Gastrocnemius medialis (tissue), 4 donors: ENCODE measurements around the gene EIF5AL1. TPM values are rescaled to one million over a fixed set of nuclear protein-coding genes. Genes with fewer than 3 reads are reported as not detected.
"Not testable (repeated sequence)": the region's sequence is repeated elsewhere in the genome, so short reads cannot be mapped to it uniquely, and the experiment has no call there.

Source experiments
- ATAC-seq, 2 donors: fragments of 150-250 bp; one replicate each; pipeline ENCODE4 v1.9.1; 2016
- DNase-seq, 2 donors: peaks; one replicate each; pipeline ENCODE4 v3.0.0-alpha.2; 2019
- H3K27ac ChIP-seq, 4 donors: fragments of 200-600 bp; sonication (generic); 1 replicate in 1 of 4; 2 replicates in 3 of 4; pipeline ENCODE4 v1.5.1; 2016 to 2018; ENCODE audit warnings: mild to moderate bottlenecking in 2 of 4, moderate library complexity in 1 of 4
- H3K27me3 ChIP-seq, 3 donors: fragments of 200-600 bp; sonication (generic) in 2 of 3; 1 replicate in 1 of 3; 2 replicates in 2 of 3; pipeline versions ENCODE4 v1.5.1 to v1.6.0; 2016 to 2019; ENCODE audit warnings: mild to moderate bottlenecking in 1 of 3, moderate library complexity in 1 of 3
- H3K36me3 ChIP-seq, 2 donors: fragments of 200-600 bp; sonication (generic) in 1 of 2; one replicate each; pipeline ENCODE4 v1.5.1; 2017 to 2018
- H3K4me1 ChIP-seq, 2 donors: fragments of 200-600 bp; sonication (generic) in 1 of 2; one replicate each; pipeline ENCODE4 v1.5.1; 2016 to 2017; ENCODE audit warnings: mild to moderate bottlenecking in 2 of 2
- H3K4me3 ChIP-seq, 4 donors: fragments of 200-600 bp; sonication (generic) in 3 of 4; 1 replicate in 1 of 4; 2 replicates in 3 of 4; pipeline ENCODE4 v1.5.1; 2016 to 2019; ENCODE audit warnings: mild to moderate bottlenecking in 2 of 4
- H3K9me3 ChIP-seq, 3 donors: fragments of 200-600 bp; sonication (generic) in 2 of 3; 1 replicate in 1 of 3; 2 replicates in 2 of 3; pipeline ENCODE4 v1.5.1; 2016 to 2019
- CTCF ChIP-seq, 5 experiments: fragments of 450-650 bp in 3 of 5; fragments of 200-600 bp in 2 of 5; sonication (generic) in 2 of 5; IDR thresholded peaks in 4 of 5; conservative IDR thresholded peaks in 1 of 5; 1 replicate in 4 of 5; 2 replicates in 1 of 5; pipeline ENCODE4 v1.5.1; 2016 to 2019; ENCODE audit warnings: antibody characterized with exemption in 5 of 5, mild to moderate bottlenecking in 3 of 5, moderate library complexity in 3 of 5
- POLR2A ChIP-seq, 2 donors: fragments of 450-650 bp; IDR thresholded peaks; one replicate each; pipeline ENCODE4 v1.6.1; 2017; ENCODE audit warnings: antibody characterized with exemption in 2 of 2, mild to moderate bottlenecking in 2 of 2, moderate library complexity in 2 of 2
- in situ Hi-C, 4 donors: fragments of 200-750 bp; cut with MboI; loops; one replicate each; pipeline versions ENCODE4 v1.15.0 to v1.8.0; 2017; ENCODE audit warnings: low sequenced_read_pairs in 4 of 4
- intact Hi-C: fragments of 100-400 bp; cut with DNase I; formaldehyde crosslinking; loops from one replicate; pipeline ENCODE4 v1.15.1; 2023; ENCODE audit warnings: low total_unique reads
- total RNA-seq, 4 donors: library from RNA; depleted of rRNA; stranded (reverse); fragments of >200 nt; gene quantifications; one replicate each; pipeline versions ENCODE4 v1.1.0 to v1.2.3, GENCODE V29; 2016

Gene EIF5AL1
- total RNA-seq, 4 donors from 2014 or later = 0.13 to 0.75 (median 0.35) TPM

DNA sequence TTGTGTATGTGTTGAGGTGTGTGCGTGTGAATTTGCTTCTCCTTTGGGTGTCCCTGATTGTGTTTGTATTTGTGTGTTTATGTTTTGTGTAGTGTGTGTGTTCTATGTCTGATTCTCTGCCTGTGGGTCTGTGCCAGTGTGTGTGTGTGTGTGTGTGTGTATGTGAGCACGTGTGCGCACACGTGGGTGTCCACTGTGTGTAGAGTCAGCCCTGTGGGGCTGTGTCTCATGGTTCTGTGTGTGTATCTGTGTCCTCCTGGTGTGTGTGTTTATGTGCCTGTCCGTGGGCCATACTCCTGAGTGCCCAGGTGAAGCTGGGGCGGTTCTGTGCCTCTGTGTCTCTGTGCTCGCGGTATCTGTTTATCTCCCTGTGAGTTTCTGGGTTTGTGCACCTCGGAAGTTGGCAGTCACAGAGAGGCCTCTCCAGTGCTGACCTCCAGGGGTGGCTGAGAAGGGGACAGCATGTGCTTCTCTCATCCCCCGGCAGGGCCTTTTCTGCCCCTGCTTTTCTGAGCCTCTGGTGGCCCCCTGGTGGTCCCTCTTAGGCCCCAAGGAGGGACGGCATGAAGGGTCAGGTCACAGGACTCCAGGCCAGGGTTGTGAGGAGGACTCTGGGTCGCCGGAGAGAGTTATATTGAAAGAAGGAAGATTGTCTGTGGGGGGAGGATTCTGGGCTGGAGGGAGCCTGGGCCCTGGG lies 11.0 kb downstream of the EIF5AL1 start:
- H3K9me3 ChIP-seq, in situ Hi-C loops, H3K27me3 ChIP-seq, DNase-seq, H3K27ac ChIP-seq, H3K4me1 ChIP-seq, H3K4me3 ChIP-seq, H3K36me3 ChIP-seq, intact Hi-C loops, ATAC-seq: not testable (repeated sequence)

DNA sequence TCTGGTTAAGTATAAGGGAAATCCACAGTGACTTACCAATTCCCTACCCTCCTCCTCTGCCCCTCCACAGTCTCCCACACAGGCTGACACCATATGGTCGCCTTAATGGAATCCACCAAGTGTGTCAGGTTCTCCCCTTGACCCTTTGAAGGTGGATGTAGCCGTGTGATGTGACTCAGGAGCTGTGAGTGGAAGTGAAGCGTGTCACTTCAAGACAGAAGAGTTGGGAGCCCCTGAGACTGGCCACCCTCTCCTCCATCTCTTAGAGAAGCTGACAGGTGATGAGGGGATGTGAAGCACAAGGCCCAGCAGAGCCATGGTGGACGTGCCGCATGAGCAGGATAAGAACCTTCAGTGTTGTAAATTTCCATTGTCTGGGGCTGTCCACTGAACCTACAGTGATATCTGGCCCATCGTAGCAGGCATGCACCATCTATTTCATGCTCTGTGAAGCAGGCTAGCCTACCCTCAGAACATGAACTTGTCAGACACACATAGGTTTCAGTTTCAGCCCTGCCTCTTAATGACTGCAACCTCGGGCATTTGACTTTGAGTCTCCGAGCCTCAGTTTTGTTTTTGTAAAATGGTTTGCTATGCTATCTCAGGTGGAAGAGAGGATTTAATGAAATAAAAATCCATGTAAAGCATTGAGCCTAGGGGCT lies 12.8 kb downstream of the EIF5AL1 start:
- DNase-seq, intact Hi-C loops: not testable (repeated sequence)
- in situ Hi-C loops = loop anchor here in 2 of 4 donors (25.0 kb wide), 1 partner anchor 712 kb away; no protein-coding TSS in a partner anchor

GRCh38 chr10:79528261-79528660 lies 15.9 kb downstream of the EIF5AL1 start:
- H3K27me3 ChIP-seq, H3K4me1 ChIP-seq, H3K9me3 ChIP-seq, H3K27ac ChIP-seq, intact Hi-C loops, H3K36me3 ChIP-seq, DNase-seq, ATAC-seq, H3K4me3 ChIP-seq: not testable (repeated sequence)
- in situ Hi-C loops = loop anchor here in 2 of 4 donors (25.0 kb wide), 1 partner anchor 709 kb away; no protein-coding TSS in a partner anchor

More for the DNA sequence above, 12.8 kb downstream of the EIF5AL1 start:
- not testable (repeated sequence) for H3K27ac ChIP-seq, ATAC-seq, H3K27me3 ChIP-seq, H3K36me3 ChIP-seq, H3K4me1 ChIP-seq, H3K9me3 ChIP-seq, H3K4me3 ChIP-seq

GRCh38 chr10:79533142-79533902 lies 21.0 kb downstream of the EIF5AL1 start:
- H3K36me3 ChIP-seq, H3K9me3 ChIP-seq, H3K27me3 ChIP-seq, H3K4me1 ChIP-seq, intact Hi-C loops, H3K27ac ChIP-seq, H3K4me3 ChIP-seq, ATAC-seq, DNase-seq: not testable (repeated sequence)
- in situ Hi-C loops = loop anchor here in 2 of 4 donors (25.0 kb wide), 1 partner anchor 704 kb away; no protein-coding TSS in a partner anchor

GRCh38 chr10:79533903-79534175 lies 21.5 kb downstream of the EIF5AL1 start:
- H3K9me3 ChIP-seq = not testable (repeated sequence)

GRCh38 chr10:79538311-79538710 lies 26.0 kb downstream of the EIF5AL1 start:
- in situ Hi-C loops = loop anchor here in 2 of 4 donors (25.0 kb wide), 1 partner anchor 699 kb away; no protein-coding TSS in a partner anchor
- intact Hi-C loops, DNase-seq, H3K27me3 ChIP-seq, H3K9me3 ChIP-seq, H3K27ac ChIP-seq, H3K4me3 ChIP-seq, H3K4me1 ChIP-seq, H3K36me3 ChIP-seq, ATAC-seq: not testable (repeated sequence)

More at GRCh38 chr10:79533903-79534175, 21.5 kb downstream of the EIF5AL1 start:
- ATAC-seq, H3K27ac ChIP-seq, H3K4me3 ChIP-seq, H3K36me3 ChIP-seq, H3K27me3 ChIP-seq, H3K4me1 ChIP-seq, intact Hi-C loops, DNase-seq: not testable (repeated sequence)
- in situ Hi-C loops = loop anchor here in 2 of 4 donors (25.0 kb wide), 1 partner anchor 703 kb away; no protein-coding TSS in a partner anchor

GRCh38 chr10:79540930-79541329 lies 28.6 kb downstream of the EIF5AL1 start:
- H3K27ac ChIP-seq, DNase-seq, H3K4me1 ChIP-seq, H3K36me3 ChIP-seq, intact Hi-C loops, H3K4me3 ChIP-seq, ATAC-seq, H3K27me3 ChIP-seq, H3K9me3 ChIP-seq: not testable (repeated sequence)
- in situ Hi-C loops = loop anchor here in 2 of 4 donors (25.0 kb wide), 1 partner anchor 696 kb away; no protein-coding TSS in a partner anchor

GRCh38 chr10:79542626-79543025 lies 30.3 kb downstream of the EIF5AL1 start:
- ATAC-seq = no peak
- no peaks in the 10 kb centered on the region for H3K4me1 ChIP-seq
- no peaks in the 10 kb centered on the region for H3K27me3 ChIP-seq
- TF ChIP-seq CTCF (IDR thresholded peaks at IDR 0.05 in 4 of 5, conservative IDR thresholded peaks at IDR 0.05 in 1 of 5) (no peak), POLR2A (IDR thresholded peaks at IDR 0.05) (no peak)
- no peak overlapping the region for H3K27ac ChIP-seq
- intact Hi-C loops (no loop called here), in situ Hi-C loops (loop anchor here in 2 of 4 donors (25.0 kb wide), 1 partner anchor 695 kb away; no protein-coding TSS in a partner anchor)
- no peak overlapping the region for H3K4me3 ChIP-seq
- no peaks in the 10 kb centered on the region for H3K36me3 ChIP-seq
- no peak for DNase-seq
- H3K9me3 ChIP-seq = no peaks in the 10 kb centered on the region

GRCh38 chr10:79544408-79544807 lies 32.1 kb downstream of the EIF5AL1 start:
- intact Hi-C loops, H3K27ac ChIP-seq, ATAC-seq, DNase-seq, H3K4me1 ChIP-seq, H3K9me3 ChIP-seq, H3K27me3 ChIP-seq, H3K36me3 ChIP-seq, H3K4me3 ChIP-seq: not testable (repeated sequence)
- in situ Hi-C loops = loop anchor here in 2 of 4 donors (25.0 kb wide), 1 partner anchor 693 kb away; no protein-coding TSS in a partner anchor
